Stimulated activated CD4-positive, alpha-beta T cell treated with anti-CD3 and anti-CD28 coated beads, Interleukin-4, amount 100 ng/mL, for 24 hours (primary cell): Measurements from ENCODE around the gene TRNAU1AP.
"Not testable (repeated sequence)": the region's sequence is repeated elsewhere in the genome, so short reads cannot be mapped to it uniquely, and the experiment has no call there.

Experiments used
- DNase-seq: peaks from one replicate; pipeline ENCODE4 v3.0.0-alpha.2; 2020

The TRNAU1AP gene

DNA sequence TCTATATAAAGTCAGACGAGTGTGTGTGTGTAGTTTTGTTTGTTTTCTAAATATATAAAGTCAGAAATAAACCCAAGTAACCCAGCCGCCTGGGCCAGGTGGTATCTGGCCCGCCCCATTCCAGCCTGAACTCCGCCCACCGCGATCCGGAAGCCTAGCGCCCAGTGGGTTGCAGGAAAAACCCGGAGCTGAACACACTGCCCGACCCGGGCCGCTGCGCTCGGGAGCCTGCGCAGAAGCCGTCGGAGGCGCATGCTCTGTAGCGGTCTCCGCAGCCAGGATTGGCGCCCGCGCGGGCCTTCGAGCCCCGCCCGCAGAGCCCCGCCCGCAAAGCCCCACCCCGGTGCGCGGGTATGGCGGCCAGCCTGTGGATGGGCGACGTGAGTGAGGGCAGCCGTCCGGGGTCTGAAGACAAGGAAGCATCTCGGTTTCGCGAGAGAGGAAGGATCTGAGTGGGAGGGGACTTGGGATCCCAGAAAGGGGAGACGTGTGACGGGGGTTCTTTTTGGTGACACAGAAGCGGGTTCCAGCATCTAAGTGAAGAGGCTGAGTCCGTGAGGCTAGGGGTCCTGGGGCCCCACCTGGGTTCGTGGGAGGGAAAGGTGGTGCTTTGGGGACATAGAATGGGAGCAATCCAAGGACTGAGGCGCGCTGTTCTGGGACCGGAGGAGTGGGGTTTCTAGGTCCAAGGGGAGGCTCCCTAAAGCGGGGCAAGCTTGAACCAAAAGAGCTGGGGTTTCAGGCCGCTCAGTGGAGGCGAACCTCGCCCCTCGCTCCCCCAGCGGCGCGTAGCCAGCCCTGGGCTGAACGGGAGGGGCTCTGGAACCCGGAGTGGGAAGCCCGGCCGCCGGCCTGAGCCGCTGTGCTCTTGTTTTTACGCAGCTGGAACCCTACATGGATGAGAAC, at the start of gene TRNAU1AP:
Gene TRNAU1AP (plus strand): TSS at position 328 of the 906 bp plus-strand sequence. CDS start 26 bp downstream, at position 354.
- DNase-seq = peak; percentile 98

DNA sequence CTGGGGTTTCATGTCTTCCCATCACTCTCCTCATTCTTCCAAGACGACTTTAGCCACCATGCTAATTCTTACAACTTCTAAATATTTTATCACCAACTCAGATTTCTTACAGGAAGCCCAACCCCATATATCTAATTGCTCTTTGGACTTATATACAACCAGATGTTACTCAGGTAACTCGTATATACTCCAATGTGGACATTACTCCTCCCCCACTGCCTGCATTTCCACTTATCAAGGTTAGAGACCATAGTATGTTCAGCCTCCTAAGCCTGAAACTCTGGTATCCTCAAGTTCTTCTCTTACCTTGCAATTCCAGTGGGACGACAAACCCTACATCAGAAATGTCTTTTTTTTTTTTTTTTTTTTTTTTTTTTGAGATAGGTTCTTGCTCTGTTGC, 49.8 kb upstream of the TRNAU1AP start:
- no peak for DNase-seq

- DNase-seq = peak; percentile 96
Measured at GRCh38 chr1:28505406-28506187, 47.3 kb upstream of the TRNAU1AP start, which contains the start of gene RCC1. Gene RCC1 (plus strand): TSS chr1:28506043. CDS start chr1:28529867, 23,824 bp downstream.

GRCh38 chr1:28506907-28507246, 46.0 kb upstream of the TRNAU1AP start:
- peak; percentile 23 for DNase-seq

DNA sequence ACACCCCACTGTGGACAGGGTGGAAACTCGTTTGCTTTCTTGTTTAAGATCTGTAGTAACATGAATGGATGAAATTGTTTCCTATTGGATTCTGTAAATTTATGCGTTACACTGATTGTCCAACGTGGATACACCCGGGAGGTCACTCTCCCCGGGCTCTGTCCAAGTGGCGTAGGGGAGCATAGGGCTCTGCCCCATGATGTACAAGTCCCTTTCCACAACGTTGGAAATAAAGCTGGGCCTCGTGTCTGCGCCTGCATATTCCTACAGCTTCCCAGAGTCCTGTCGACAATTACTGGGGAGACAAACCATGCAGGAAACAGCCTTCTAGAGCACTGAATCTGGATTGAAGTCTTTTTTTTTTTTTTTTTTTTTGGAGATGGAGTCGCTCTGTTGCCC, 45.6 kb upstream of the TRNAU1AP start:
- DNase-seq = peak; percentile 54

DNA sequence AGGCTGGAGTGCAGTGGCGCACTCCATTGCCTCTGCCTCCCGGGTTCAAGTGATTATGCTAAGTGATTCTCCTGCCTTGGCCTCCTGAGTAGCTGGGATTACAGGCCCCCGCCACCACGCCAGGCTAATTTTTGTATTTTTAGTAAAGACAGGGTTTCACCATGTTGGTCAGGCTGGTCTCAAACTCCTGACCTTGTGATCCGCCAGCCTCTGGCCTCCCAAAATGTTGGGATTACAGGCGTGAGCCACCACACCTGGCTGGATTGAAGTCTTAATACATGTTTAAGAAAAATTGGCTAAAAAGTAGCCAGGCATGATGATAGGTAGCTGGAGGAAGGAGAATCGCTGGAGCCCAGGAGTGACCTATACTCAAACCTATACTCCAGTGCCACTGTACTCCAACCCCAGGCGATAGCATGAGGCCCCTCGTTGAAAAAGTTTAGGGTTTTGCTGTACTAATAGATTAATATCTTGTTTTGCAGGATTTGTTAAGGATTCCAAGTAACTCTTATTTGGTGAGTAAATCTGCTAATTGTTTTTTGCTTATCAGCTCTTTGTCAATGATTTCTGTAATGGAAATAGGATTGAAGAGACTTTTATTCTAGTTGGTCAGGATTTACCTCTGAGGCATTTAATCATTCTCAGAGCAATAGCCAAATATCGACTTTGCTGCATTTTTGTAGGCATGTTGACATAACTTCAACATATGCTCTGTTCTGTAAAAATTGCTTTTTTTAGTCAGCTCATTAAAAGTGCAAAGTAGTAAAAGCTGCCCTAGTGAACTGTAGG, 45.0 kb upstream of the TRNAU1AP start:
- peak; percentile 41 for DNase-seq

GRCh38 chr1:28508435-28508754, 44.5 kb upstream of the TRNAU1AP start:
- DNase-seq = peak; percentile 40

GRCh38 chr1:28509705-28510272, 43.1 kb upstream of the TRNAU1AP start:
- DNase-seq = peak; percentile 62

- peak; percentile 62 for DNase-seq
Measured at GRCh38 chr1:28510273-28510969, 42.5 kb upstream of the TRNAU1AP start.

DNA sequence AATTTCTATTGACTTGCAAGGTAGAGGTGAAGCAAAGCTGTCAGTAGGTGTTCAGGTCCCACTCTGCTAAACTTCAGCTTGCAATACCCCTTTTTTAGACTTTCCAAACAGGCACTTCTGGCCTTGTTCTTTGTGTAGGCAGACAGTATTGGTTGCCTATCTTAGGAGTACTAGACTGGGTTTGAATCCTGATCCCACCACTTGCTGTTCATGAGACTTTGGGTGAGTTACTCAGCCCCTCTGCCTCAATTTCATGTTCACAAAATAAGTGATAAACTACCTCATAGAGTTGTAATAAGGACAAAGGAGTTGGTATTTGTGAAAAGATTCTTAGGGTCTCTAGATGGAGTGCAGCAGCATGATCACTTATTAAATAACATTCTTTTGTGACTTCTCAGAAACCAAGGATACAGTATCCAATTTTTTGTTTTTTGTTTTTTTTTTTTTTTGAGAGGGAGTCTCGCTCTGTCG, 41.9 kb upstream of the TRNAU1AP start:
- DNase-seq = peak; percentile 60

GRCh38 chr1:28512058-28512611, 40.8 kb upstream of the TRNAU1AP start:
- DNase-seq = peak; percentile 35

GRCh38 chr1:28514445-28514933, 38.4 kb upstream of the TRNAU1AP start:
- peak; percentile 17 for DNase-seq

DNA sequence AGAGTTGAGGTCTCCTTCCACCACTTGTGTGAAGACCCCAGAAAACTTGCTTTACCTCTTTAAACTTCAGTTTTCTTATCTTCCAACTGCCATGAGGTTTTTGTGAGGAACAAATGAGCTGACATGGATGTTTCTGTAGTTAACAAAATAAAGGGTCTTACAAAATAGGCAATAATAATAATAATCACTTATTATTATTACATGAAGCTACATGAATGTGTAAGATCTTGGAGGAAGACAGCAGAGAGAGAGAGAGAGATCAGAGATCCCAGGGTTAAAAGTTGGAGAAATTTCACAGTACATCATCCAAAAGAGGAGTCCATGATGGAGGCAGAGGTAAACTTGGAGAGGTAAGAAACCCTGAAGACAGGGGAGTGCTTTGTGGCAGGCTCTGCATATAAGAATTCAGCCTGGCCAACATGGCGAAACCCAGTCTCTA, 36.3 kb upstream of the TRNAU1AP start:
- no peak for DNase-seq

GRCh38 chr1:28517649-28517999, 35.3 kb upstream of the TRNAU1AP start:
- DNase-seq = peak; percentile 24

- peak; percentile 92 for DNase-seq
Measured at GRCh38 chr1:28518000-28518744, 34.7 kb upstream of the TRNAU1AP start.

DNA sequence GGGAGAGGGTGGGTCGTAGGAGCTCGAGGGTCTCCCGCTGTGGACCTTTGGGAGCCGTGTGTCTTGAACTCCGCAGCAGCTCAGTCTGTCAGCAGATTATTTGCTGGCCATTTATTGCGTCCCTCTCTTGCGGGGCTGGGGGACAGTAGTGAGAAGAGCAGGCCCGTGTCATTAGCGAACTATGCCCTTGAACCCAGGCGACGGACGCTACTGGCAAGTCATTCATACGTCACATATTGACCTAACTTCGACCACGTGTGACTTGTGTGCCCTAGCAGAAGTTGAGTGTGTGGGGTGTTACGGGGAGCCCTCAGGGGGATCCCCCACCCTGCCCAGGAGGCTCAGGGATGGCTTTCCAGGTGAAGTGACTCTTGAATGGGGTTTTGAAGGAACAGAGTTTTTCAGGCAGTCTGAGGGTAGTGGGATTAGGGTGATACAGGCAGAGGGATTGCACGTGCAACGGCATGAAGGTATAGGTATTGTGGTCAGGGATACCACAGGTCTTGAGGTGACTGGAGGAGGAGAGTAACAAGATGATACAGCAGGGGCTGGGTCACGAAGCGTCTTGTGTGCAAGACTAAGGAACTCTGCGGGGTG, 34.0 kb upstream of the TRNAU1AP start:
- peak; percentile 54 for DNase-seq

DNA sequence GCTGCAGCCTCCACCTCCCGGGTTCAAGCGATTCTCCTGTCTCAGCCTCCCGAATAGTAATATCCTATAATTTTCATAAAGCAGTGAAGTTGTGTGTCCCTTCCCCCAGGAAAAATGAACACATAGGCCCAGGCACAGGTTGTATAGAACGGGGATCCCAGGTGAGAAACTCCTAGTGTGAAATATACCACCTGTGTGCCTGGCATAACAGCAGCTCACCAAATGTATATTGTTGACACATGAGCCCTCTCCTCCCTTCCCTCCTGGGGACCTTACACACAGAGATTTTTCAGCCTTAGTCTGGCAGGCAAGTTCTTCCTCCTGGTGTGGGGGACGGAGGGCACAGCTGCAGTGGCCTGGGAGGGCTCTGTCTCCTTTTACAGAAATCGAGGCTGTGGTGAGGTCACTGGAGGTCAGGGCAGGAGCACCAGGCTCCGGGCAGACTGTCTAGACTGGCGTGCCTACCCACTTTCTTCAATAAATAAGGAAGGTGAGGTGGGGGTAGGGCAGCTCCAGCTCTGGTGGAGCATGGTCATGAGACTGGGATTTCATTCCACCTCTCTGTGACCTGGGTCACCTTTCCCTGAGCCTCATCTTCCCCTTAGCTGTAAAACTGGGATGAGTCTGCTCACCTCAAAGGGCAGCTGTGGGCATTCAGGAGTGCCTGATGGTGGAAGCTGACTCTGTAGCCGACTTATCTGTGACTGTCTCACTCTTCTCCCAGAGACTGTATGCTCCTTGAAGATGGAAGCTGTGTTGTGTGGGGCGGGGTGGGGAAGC, 32.7 kb upstream of the TRNAU1AP start:
- DNase-seq = no peak

DNA sequence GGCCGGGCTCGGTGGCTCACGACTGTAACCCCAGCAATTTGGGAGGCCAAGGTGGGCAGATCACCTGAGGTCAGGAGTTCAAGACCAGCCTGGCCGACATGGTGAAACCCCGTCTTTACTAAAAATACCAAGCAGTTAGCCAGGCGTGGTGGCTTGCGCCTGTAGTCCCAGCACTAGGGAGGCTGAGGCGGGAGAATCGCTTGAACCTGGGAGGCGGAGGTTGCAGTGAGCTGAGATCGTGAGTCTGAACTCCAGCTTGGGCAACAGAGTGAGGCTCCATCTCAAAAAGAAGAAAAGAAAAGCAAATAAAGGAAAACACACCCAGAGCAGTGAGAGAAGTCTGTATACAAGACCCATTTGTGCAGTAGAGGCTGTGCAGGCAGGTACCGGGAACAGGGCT, 32.1 kb upstream of the TRNAU1AP start:
- not testable (repeated sequence) for DNase-seq

DNA sequence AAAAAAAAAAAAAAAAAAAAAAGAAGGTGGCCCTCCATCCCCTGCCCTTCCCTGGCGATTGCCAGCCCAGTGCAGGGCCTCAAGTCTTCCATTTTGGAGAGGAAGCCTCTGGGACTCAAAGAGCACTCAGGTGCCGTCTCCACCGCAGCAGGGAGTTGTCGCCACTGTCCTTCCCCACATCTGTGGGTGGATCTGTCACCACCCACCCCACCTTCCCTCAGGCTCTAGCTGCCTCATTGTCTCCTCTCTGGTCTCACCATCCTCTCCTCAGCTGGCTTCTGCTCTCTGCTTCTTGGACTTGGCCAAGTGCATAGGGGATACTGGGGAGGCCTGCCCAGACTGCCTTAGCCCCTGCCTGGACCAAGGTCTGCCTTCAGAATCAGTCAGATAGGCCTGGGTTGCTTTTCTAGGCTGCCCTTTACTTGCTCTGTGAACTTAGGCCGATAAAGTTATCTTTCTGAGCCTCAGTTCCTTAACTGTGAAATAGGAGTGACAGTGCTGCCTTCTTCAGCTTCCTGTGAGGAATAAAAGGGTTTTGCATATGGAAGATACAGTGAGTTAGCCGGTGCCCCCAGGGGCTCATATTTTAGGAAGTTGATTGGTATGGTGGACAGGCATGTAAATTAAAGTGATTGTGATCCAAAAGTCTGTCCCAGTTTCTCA, 31.3 kb upstream of the TRNAU1AP start:
- no peak for DNase-seq
